Stimulated activated CD4-positive, alpha-beta T cell treated with anti-CD3 and anti-CD28 coated beads, Interleukin-2, amount 100 ng/mL, for 24 hours (primary cell): ENCODE results near the gene WBP4.
A peak's percentile ranks its signal among the peaks of the same experiment; 100 is the strongest.
"Not testable (repeated sequence)": the region's sequence is repeated elsewhere in the genome, so short reads cannot be mapped to it uniquely, and the experiment has no call there.

Experiments used
- DNase-seq, 2 donors: peaks; one replicate each; pipeline ENCODE4 v3.0.0-alpha.2; 2020

WBP4 gene

GRCh38 chr13:41061075-41061913 lies at the start of gene WBP4:
TSS of gene WBP4 (plus strand) at chr13:41061509. CDS start at chr13:41061674, 165 bp downstream.
- peak; percentile 90 to 91 for DNase-seq

GRCh38 chr13:41012536-41012935 lies 48.8 kb upstream of the WBP4 start:
- DNase-seq: no peak

GRCh38 chr13:41013835-41014234 lies 47.5 kb upstream of the WBP4 start:
- no peak for DNase-seq

GRCh38 chr13:41015920-41016319 lies 45.4 kb upstream of the WBP4 start:
- no peak for DNase-seq

DNA sequence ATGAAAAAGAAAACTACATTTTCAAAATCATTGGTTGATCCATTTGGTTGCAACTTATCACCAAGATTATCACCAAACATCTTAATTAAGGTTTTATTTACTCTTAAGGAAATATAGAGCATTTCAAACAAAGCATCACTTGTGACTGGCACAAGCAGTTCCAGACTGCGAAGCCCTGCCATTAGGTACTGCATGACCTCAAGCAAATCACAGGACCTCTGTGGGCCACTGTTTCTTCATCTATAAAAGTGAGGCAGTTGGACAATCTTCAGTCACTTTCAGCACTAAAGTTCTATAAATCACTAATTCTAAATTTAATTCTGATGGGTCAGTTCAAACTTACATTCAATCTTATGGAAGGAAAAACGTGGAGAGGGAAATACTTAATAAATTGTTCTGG lies 44.1 kb upstream of the WBP4 start:
- no peak for DNase-seq

- DNase-seq: no peak
These were observed 43.3 kb upstream of the WBP4 start for GRCh38 chr13:41017817-41018601.

DNA sequence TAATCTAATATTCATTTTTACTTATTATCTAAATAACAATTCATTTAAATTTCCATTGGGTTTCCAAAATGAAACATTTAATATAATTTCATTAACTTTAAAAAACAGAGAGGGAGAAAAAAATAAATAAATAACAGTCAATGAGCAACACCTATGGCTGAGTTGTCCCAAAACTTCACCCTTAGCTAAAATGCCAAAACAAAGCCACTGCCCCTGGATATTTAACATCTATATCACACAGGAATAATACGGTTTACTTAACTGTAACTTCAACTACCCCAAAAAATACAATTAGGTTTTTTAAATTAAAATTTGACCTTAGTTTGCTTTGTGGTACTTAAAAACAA lies 42.7 kb upstream of the WBP4 start:
- no peak for DNase-seq

- peak; percentile 45 to 53 for DNase-seq
These were observed 42.3 kb upstream of the WBP4 start, which contains the start of gene ELF1 for GRCh38 chr13:41019011-41019487. TSS of gene ELF1 (minus strand) at chr13:41019316. CDS start at chr13:40982054, 37,262 bp downstream.

GRCh38 chr13:41019578-41020347 lies 41.5 kb upstream of the WBP4 start:
- no peak for DNase-seq

DNA sequence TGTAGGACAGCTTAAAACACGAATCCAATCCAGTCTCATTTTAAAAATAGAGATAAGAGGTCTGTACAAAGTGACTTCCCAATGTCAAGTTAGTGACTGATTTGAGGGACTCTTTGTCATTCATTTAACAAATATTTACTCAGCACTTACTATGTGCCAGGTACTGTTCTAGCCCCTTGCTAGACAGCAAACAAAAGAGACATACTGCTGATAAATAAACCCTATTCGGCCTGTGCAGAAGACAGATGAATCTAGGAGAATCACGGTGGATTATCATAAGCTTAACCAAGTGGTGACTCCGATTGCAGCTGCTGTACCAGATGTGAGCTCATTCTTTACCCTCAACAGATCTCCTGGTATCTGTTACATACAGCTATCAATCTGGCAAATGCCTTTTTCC lies 35.8 kb upstream of the WBP4 start:
- DNase-seq: no peak

DNA sequence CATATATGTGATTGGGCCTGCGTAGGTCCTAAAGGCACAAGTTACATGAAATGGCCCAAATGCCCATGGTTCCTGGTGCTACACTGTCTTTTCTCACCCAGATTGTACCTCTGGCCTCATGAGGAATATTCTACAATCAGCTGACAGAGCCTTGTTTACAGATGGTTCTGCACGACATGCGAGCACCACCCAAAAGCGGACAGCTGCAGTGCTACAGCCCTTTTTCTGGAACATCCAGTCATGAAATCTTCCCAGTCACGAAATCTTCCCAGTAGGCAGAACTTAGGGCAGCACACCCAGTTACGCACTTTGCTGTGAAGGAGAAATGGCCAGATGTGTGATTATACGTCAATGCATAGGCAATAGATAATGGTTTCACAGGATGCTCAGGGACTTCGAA lies 34.5 kb upstream of the WBP4 start:
- no peak for DNase-seq

DNA sequence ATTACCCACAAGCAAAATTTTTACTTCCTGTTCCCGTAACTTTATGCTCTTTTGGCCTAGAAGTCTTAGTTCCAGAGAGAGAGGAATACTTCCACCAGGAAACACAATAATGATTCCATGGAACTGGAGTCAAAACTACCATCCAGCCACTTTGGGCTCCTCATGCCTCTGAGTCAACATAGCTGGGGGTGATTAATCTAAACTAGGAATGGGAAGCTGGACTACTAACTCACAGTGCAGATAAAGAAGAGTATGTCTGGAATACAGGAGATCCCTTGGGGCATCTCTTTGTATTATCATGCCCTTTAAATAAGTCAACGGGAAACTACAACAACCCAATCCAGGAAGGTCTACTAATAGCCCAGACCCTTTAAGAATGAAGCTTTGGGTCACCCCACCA lies 33.3 kb upstream of the WBP4 start:
- no peak for DNase-seq

DNA sequence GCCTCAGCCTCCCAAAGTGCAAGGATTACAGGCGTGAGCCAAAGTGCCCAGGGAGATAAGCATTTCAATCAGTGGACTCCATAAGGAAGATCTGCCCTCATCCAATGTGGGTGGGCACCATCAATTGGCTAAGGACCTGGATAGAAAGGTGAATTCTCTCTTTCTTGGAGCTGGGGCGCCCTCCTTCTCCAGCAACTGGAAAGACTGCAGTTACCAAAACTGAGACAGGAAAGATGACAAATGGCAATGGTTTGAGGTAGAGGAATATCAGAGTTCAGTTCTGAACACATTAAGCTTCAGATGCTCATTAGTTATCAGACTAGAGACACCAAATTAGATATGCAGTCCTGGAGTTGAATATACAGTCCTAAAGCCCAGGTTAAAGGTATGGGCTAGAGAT lies 31.7 kb upstream of the WBP4 start:
- peak in 1 of 2 donors; percentile 10 for DNase-seq

DNA sequence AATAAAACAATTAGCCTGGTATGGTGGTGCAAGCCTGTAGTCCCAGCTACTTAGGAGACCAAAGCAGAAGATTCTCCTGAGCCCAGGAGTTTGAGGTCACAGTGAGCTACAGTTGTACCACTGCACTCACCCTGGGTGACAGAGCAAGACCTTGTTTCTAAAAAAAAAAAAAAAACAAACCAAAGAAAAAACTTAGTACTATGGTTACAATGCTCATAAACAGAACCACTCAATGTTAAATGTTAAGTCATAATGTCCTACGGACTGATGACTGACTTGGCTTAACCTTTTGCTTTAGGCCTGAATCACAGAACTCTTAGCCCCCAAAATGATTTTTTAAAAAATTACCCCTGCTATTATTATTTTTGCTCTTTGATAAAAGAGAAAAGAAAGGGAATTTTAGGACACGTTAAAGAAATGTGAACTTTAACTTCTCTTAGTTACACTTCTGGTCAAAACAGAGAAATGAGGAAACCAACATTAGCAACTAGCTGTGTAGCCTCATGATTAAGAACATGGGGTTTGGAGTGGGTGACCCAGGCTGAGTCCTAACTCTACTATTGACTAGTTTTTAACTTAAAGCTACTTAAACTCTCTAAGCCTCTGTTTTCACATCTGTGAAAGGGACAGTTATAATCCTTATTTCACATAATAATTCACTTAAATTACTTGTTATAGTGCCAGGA lies 28.5 kb upstream of the WBP4 start:
- DNase-seq: no peak

DNA sequence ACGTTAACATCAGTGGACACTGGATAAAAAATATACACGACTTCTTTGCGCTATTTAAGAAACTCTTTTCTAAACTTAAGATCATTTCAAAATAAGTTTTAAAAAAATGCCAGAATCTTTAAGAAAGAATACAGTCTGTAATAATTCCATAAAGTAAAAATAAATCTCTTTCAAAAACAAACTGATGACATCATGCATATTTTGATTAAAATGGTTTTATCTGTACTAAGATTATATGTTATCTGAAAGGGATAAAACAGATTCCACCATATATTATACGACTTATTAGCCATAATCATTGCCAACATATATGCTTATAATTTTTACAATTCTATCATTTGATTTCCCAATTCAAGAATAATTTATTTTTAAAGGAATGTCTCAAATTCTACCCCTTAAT lies 26.9 kb upstream of the WBP4 start:
- DNase-seq: no peak

DNA sequence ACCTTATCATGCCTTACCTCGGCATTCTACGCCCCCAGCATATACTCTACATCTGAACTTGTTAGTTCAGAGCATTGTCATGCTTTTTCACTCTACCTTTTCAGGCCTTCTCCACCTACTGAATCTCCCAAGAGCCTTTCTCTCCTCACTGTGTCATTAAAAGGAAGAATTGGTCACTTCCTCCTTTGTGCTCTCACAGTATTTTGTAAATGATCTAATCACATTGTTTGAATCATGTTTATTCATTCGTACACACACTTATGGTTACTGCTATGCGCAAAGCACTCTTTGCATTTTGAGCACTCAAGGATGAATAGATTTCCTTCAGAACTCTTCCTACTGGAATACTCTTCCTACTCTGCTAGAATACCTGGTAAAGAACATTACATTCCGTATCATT lies 26.4 kb upstream of the WBP4 start:
- no peak for DNase-seq

DNA sequence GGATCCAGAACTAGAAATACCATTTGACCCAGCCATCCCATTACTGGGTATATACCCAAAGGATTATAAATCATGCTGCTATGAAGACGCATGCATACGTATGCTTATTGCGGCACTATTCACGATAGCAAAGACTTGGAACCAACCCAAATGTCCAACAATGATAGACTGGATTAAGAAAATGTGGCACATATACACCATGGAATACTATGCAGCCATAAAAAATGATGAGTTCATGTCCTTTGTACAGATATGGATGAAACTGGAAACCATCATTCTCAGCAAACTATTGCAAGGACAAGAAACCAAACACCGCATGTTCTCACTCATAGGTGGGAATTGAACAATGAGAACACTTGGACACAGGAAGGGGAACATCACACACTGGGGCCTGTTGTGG lies 24.8 kb upstream of the WBP4 start:
- not testable (repeated sequence) for DNase-seq

DNA sequence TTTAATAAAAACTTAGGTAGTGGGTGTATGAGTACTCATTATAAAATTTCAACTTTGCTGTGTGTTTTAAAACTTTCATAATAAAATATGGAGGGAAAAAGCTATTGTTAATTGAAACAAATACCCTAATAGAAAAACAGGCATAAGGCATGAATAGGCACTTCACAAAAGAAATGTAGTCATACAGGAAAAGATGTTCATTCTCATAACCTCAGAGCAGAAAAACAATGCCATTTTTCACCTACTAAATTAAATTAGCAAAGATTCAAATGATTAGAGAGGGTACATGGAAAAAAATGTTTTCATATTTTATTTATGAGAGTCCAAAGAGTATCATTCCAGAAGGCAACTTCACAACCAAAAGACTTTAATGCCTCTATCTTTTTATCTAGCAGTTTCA lies 21.6 kb upstream of the WBP4 start:
- DNase-seq: no peak

- DNase-seq: no peak
These were observed 20.6 kb upstream of the WBP4 start for GRCh38 chr13:41040584-41041334.

- not testable (repeated sequence) for DNase-seq
These were observed 18.9 kb upstream of the WBP4 start for GRCh38 chr13:41042419-41042818.

DNA sequence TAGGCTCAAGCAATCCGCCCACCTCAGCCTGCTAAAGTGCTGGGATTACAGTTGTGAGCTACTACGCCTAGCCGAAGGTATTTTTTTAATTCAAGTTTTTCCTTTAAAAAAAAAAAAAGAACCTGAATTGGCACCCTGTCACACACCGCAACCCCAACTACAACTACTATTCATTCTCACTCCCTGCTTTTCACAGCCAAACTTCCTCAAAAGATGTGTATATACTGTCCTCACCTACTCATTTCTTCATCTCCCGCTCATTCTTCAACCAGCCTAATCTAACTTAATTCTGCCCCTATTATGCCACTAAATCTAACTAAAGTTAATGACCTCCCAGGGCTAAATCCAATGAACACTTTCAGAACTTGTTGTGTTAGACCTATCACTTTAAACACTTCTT lies 12.7 kb upstream of the WBP4 start:
- DNase-seq: no peak
